SK-N-DZ (cell line): ENCODE measurements around the gene SH3BGR.
"Not testable (repeated sequence)": the region's sequence is repeated elsewhere in the genome, so short reads cannot be mapped to it uniquely, and the experiment has no call there.

Experiments used
- DNase-seq: peaks from one replicate; pipeline ENCODE4 v3.0.0-alpha.2; 2015; ENCODE audit warnings: low spot score
- small RNA-seq, 2 experiments: library from RNA; depleted of rRNA; stranded (forward); fragments of <200 nt; gene quantifications; one replicate each; pipeline ENCODE3, GENCODE V24; 2014

The SH3BGR gene

DNA sequence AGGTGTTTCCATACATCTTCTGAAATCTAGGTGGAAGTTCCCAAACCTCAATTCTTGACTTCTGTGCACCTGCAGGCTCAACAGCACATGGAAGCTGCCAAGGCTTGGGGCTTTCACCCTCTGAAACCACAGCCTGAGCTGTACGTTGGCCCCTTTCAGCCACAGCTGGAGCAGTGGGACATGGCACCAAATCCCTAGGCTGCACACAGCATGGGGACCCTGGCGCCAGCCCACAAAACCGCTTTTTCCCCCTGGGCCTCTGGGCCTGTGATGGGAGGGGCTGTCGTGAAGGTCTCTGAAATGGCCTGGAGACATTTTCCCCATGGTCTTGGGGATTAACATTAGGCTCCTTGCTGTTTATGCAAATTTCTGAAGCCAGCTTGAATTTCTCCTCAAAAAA is 88.6 kb downstream of the SH3BGR start:
- not testable (repeated sequence) for DNase-seq

DNA sequence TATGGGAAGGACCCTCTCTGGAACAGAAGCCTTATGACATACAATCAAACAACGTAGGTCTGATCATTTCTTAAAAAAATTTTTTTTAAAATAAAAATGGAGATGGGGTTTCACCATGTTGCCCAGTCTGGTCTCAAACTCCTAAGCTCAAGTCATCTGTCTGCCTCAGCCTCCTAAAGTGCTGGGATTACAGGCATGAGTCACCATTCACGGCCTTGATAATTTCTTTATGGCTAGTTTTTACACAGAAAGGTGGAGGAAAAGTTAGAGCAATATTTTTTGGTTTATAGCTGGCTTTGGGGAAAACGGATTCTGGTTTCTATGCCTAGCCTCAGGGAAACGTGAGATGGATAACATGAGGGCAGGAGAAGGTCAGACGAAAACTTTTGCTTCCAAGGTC is 91.0 kb downstream of the SH3BGR start:
- DNase-seq, result no peak

DNA sequence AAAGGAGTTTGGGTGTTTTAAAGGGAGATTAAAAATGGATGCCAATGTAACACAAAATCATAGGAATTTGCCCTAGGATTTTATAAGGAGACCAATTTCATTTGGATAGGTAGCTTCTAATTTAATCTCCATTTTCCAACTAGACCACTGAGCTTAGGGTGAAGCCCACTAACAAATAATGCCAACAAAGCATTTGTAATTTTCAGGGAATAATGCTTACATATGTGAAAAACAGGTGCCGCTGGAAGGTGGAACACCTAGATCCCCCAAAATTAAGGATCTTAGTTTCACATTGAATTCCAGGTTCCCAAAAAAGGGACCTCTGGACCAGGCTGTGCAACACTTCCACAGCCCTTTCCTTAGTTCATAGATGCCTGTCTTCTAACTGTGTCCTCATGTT is 94.8 kb downstream of the SH3BGR start:
- no peak for DNase-seq

DNA sequence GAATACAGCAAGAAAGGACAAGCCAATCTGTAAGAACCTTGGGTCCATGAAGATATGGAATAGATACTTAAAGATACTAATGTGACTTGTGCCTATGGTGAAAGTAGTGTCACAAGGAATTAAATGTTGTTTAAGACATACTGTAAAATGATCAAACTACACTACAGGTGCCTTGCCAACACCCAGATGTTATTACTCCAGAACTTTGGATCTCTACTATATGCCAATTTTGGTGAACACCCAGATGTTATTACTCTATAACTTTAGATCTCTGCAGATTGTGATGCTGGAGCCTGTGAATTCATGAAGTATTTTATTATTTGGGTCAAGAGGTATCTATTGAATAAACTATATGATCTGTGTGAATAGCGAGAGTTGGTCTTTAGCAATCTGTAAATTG is 101.1 kb downstream of the SH3BGR start:
- no peak for DNase-seq

DNA sequence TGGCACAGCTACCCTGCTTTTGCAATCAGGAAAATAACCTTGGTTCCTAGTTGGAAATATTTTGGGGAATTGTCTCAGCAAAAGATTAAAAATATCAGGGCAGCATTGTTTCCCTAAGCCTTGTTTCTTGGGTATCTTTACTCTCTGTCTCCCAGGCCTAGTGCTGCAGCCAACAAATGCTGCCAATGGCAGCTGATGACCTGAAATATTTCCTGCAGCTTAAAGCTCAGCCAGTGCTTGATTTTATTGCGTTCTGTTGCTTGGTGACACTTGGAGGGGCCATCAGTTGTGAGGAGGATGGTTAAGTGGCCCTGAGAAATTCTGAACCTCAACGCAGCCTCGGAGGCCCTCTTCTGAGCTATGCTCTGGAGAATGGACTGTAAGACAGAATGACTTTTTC is 101.6 kb downstream of the SH3BGR start:
- no peak for DNase-seq

DNA sequence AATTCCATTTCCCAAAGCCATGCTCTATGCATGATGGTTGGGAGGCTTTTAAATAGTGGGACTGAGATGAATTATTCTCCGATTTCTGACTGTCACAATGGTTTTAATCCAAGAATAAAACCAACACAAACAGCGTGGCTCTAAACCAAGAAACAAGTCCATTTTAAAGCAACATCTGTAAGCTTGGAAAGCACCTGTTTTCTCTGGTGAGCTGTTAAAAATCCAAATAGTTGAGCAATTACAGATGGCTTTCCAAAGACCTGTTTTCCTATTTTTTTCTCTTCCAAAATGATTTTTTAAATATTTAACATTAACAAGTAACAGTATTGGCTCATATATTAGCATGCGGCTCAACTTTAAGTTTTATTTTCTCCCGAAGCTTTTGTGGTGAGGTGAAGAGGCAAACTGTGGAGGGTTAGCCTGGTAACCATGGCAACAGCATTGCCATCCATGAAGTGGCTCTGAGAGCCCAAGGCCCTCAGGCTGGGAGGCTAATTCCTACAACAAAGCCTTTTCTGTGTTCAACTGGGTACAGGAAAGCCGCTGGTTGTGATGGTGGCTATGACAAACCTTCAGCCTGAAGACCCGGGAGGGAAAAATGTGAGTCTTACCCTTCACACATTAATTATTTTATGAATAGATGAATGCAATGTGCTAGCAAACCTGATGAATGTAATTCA is 104.3 kb downstream of the SH3BGR start:
- no peak for DNase-seq

DNA sequence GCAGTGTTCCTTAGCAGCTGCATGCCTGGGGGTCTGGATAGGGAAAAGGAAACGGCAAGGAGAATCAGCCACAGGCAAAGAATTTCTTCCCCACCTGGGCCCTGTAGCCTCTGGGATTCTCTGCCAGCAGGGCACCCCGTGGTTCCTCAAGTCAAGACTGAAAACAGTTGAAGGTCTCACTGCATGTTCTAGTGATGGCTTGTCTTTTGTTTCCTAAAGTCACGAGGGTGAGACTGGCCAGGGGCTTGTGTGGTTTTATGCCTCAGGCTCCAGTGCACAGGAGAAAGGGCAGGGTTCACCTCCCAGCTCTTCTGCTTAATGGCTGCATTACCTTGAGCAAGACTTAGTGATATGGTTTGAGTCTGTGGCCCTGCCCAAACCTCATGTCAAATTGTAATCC is 107.7 kb downstream of the SH3BGR start:
- no peak for DNase-seq

DNA sequence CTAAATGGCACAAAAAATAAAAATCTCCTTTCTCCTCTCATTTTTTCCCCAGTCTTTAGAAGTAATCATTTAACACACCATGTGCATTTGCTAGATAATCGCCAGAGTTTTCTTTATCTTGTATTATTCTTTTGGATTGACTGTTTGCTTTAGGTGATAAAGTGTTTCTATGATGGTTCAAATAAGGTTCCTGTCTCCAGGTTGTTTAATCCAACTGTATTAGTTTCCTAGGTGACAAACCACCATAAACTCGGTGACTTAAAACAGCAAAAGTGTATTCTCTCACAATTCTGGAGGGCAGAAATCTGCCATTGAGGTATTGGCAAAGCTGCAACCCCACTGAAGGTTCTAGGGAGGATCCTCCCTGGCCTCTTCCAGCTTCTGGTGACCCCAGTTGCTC is 109.4 kb downstream of the SH3BGR start:
- no peak for DNase-seq

DNA sequence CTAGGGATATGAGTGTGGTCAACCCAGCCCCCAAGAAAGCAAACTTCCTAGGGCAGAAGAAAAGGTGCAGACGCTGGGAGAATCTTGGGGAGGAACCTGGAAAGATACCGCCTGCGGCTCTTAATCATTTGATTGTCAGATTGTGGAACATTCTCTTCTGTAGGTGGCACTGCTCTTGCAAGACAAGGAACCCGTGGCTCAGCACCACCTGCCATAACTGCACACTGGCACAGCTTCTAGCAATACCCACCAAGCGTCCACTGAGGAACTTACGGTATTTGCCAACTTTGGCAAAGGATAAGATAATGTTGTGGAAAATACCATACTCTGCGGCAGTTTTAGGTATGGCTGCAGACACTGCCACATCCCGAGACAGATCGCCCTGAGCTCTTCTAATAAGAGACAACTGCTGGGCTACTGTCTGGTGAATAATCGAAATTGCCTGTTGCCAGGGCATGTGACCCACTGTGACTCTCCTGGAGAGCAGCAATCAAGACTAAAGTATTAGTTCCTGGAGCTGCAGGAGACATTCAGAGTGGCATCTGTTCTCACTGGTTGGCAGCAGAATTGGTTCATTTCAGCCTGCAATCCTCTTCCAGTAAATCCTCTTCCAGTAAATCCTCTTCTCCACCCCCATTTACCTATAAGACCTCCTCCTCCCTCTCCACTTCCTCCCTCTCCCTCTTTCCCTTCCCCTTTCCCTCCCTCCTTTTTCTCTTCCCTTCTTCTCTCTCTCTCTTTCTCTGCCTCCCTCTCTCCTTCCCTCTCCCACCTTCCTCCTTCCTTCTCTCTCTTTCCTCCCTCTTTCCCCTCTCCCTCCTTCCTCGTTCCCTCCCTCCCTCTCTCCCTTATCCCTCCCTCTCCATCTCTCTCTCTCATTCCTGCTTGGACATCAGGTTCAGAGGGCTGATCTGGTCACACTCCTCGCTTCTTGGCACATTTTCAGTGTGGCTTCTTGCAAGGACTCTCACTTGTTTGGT is 111.3 kb downstream of the SH3BGR start:
- no peak for DNase-seq

DNA sequence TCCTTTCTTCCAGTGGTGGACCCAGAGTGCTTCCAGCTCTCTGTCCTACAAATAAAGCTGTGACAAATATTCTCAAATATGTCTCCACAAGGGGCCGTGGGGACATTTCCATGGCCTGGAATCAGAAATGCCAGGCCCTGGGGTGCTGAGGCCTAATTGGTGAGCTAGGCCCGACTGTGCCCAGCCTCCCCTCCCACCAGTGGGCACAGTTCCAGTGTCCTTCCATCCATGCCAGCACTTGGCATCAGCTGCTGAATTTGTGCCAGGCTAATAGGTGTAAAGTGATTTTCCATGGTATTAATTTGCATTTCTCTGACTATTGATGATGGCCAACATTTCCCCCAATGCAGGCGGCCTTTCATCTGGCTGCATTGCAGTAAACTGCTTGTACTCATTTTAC is 112.4 kb downstream of the SH3BGR start:
- DNase-seq, result no peak

Small RNA genes lying within 50 kb of the gene (small RNA-seq; reads per million reads assigned to genes)
- gene MIR6508, result 0 reads per million in 2 experiments
